Esophagus (tissue), 2 donors: ENCODE data around the gene CEP128. TPM values are rescaled to one million over a fixed set of nuclear protein-coding genes. Genes with fewer than 3 reads are reported as not detected.

Source experiments
- H3K27ac ChIP-seq, 2 donors: one replicate each; pipeline ENCODE4 v1.5.1; 2013; ENCODE audit warnings: low read depth in 2 of 2, mild to moderate bottlenecking in 2 of 2, inconsistent platforms in 1 of 2, low read length in 1 of 2, moderate library complexity in 1 of 2
- H3K27me3 ChIP-seq, 2 donors: one replicate each; pipeline ENCODE4 v1.6.1; 2013; ENCODE audit warnings: low read length in 2 of 2, control low read depth in 1 of 2, mild to moderate bottlenecking in 1 of 2; ENCODE audit not compliant: insufficient read depth in 2 of 2, control insufficient read depth in 1 of 2
- H3K36me3 ChIP-seq, 2 donors: one replicate each; pipeline ENCODE4 v1.6.1; 2013; ENCODE audit warnings: low read length in 1 of 2; ENCODE audit not compliant: control insufficient read depth in 2 of 2, insufficient read depth in 2 of 2
- H3K4me1 ChIP-seq, 2 donors: one replicate each; pipeline ENCODE4 v1.6.1; 2013; ENCODE audit warnings: low read length in 1 of 2; ENCODE audit not compliant: control insufficient read depth in 2 of 2, insufficient read depth in 2 of 2
- H3K4me3 ChIP-seq, 2 donors: one replicate each; pipeline ENCODE4 v1.5.1; 2013; ENCODE audit warnings: low read length in 2 of 2, mild to moderate bottlenecking in 2 of 2, low read depth in 1 of 2, moderate library complexity in 1 of 2
- H3K9me3 ChIP-seq, 2 donors: one replicate each; pipeline ENCODE4 v1.6.1; 2013; ENCODE audit warnings: mild to moderate bottlenecking in 2 of 2, low read depth in 1 of 2, low read length in 1 of 2, moderate library complexity in 1 of 2; ENCODE audit not compliant: control insufficient read depth in 2 of 2, insufficient read depth in 1 of 2
- WGBS, 2 donors: extraction: QIAGEN DNeasy Blood & Tissue Kit; methylation state at CpG; one replicate each; pipeline ENCODE4 v1.1.7; 2013; 5-methylcytosine and 5-hydroxymethylcytosine counted together
- polyA plus RNA-seq, 2 donors: library from polyadenylated mRNA; stranded (reverse); fragments of 200-250 nt; gene quantifications; one replicate each; pipeline ENCODE4 v1.2.3, GENCODE V29; 2013
- donor health status: healthy with polysubstance abuse.
- donor health status: Bipolar disorder and iron deficiency.

CEP128 gene
- polyA plus RNA-seq, 2 donors, result 1.3 to 1.7 TPM

DNA sequence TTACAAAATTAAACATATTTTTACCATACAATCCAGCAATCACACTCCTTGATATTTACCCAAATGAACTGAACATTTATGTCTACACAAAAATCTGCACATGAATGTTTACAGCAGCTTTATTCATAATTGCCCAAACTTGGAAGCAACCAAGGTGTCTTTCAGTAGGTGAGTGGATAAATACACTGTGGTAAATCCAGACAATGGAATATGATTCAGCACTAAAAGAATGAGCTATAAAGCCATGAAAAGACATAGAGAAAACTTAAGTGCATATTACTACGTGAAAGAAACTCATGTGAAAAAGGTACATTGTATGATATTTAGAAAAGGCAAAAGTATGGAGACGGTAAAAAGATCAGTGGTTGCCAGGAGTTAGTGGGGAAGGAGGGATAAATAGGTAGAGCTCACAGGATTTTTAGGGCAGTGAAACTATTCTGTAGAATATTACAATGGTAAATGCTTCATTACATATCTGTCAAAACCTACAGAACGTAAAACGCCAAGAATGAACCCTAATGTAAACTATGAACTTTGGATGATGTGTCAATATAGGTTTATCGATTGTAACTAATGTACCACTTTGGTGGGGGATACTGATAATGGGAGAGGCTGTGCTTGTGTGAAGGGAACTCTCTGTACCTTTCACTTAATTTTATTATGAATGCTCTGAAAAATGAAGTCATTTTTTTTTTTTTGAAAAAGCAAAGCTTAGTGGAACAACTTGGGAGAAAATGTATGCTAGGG is 295.7 kb downstream of the CEP128 start:
- H3K4me1 ChIP-seq, result no peaks in the 10 kb centered on the region
- no peaks in the 10 kb centered on the region for H3K36me3 ChIP-seq
- 90 to 91% methylated on average over 5 of the region's 5 CpGs for WGBS, 2 donors
- no peak overlapping the region for H3K27ac ChIP-seq
- H3K9me3 ChIP-seq, result no peaks in the 10 kb centered on the region
- H3K27me3 ChIP-seq, result no peaks in the 10 kb centered on the region
- H3K4me3 ChIP-seq, result no peak overlapping the region

DNA sequence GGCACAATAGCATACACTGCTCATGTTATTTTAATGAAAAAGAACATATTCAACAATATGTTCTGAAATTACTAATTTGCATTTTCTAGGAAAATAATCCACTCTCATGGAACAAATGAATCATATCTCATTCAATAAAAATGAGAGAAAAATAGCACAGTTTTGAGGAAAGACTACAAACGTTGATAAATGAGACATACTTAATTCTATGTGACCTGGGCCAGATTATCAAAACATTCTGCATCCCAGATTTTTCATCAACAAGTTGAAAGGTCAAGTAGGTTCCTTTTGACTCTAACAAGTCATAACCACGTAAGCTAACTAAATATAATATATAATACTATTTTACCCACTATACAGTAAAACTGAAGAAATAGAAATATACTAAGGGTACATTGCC is 296.7 kb downstream of the CEP128 start:
- Histone ChIP-seq H3K4me3 (no peak overlapping the region), H3K4me1 (no peaks in the 10 kb centered on the region), H3K27me3 (no peaks in the 10 kb centered on the region), H3K36me3 (no peaks in the 10 kb centered on the region), H3K9me3 (no peaks in the 10 kb centered on the region), H3K27ac (no peak overlapping the region)
- 67% methylated on average over 2 of the region's 2 CpGs for WGBS, 2 donors

DNA sequence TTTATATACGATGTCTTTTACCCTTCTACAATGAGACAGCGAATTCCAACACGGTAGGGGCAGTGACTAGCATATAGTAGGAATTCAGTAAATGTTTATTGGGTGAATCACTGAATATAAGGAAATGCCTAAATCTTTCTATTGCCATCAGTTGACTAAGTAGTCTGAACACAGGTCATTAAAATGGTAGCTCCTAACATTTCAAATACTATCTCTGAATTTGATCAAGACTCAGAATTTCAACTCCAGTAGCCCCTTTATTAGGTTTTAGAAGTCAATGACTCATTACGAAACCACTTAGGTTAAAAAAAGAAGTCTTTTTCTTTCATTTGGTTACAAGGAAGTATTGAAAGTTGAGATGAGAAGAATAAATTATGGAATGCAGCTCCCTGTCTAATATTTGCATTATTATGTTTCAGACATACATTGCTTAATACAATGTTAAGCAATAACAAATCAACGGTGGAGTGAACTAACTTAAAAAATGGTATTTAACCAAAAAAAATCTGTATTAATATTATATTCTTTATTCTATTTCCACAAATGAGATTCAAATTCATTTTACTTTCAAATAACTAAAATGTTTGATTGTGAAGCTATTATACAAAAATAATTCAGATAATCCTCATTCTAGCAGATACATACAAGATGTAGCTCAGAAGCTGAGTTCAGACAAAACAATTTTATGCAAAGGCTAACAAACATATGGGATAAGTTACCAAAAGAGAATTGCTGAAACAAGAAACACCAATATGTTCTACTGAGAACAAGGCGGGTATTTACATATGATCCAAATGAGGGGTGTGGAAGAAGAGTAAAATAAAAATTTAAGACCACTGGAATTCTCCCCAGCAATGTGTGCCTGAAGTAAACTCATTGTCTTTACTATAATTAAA is 302.7 kb downstream of the CEP128 start:
- Histone ChIP-seq H3K9me3 (no peaks in the 10 kb centered on the region), H3K27me3 (no peaks in the 10 kb centered on the region), H3K36me3 (no peaks in the 10 kb centered on the region), H3K27ac (no peak overlapping the region), H3K4me1 (no peaks in the 10 kb centered on the region), H3K4me3 (no peak overlapping the region)
- 92 to 94% methylated on average over 6 of the region's 6 CpGs for WGBS, 2 donors

DNA sequence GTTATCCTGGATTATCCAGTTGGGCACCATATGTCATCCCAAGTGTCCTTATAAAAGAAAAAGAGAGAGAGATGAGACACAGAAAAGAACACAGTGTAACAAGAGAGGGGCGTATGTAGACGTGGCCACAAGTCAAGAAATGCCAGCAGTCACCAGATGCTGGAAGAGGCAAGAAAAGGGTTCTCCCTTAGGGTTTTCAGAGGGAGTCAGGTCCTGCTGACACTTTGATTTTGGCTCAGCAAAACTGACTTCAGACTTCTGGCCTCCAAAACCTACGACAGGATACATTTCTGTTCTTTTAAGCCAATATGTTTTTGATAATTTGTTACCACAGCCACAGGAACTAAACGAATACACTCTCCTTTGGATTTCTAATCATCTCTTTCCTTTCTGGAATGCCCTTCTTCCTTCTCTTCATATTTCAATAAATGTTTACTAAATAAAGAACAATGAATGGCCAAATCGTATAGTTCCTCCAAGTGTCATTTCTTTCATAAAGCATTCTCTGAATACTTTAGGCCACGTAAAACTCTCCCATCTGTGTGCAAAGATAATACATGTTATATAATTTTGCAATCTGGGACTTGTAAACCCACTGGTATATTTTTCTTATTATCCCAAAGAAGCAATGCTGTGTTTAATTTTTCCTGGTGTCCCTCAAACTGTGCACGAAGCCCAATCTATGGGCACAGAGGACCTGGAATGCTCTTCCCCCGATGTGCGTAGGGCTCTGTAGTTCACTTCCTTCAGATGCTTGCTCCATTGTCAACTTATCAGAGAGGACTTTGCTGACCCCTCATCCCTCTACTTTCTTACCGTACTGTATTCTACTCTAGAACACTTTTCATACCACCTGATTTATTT is 303.6 kb downstream of the CEP128 start:
- H3K27me3 ChIP-seq, result no peaks in the 10 kb centered on the region
- no peak overlapping the region for H3K27ac ChIP-seq
- H3K9me3 ChIP-seq, result no peaks in the 10 kb centered on the region
- no peaks in the 10 kb centered on the region for H3K36me3 ChIP-seq
- no peak overlapping the region for H3K4me3 ChIP-seq
- no peaks in the 10 kb centered on the region for H3K4me1 ChIP-seq
- 82 to 91% methylated on average over 10 of the region's 10 CpGs for WGBS, 2 donors

DNA sequence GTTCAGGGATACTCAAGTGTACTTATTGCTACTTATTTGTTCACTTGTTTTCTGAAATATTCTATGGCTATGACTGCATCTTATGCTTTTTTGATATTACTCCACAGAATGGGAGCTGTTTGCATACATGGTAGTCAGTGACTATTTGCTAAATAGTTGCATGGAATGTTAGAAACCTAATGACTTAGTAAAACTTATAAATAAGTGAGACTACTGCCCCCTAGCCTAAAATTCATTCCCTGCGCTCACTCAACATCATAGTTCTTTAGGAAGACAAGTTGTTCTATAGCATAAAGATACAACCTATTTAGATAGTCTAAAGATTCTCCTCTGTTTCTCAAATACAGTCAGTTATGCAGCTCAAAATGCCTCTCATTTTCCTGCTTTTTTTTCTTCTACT is 305.5 kb downstream of the CEP128 start:
- H3K27me3 ChIP-seq, result no peaks in the 10 kb centered on the region
- WGBS, 2 donors, result 98 to 100% methylated on average over 1 of the region's 1 CpG

DNA sequence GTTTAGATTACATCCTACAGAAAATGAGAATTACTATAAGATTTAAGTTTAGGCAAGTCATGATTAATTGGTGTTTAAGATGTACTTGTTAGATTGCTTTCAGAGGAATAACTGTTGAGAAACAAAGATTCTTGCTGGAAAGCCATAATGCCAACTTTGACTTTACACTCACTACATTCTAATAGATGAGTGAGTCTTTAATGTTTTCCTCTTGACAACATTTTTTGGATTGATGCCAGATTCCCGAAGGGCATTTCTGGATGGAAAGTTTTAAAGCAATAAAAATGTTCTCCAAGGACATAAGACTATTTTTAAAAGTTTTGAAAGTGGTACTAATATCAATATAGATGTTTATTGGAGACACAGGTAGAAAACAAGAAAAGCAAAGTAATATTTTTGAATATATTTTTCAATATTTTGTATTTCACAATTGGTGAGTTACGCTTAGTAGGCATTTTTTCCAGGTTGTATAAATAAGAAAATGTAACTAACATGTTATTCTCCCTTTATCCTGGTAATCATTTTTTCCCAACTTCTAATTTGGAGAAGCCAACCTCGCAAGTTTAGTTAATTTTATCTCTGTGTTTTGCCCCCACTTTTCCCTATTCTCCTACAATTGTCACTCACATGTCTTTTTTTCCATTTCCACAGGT is 307.3 kb downstream of the CEP128 start:
- no peaks in the 10 kb centered on the region for H3K9me3 ChIP-seq
- H3K36me3 ChIP-seq, result no peaks in the 10 kb centered on the region
- no peaks in the 10 kb centered on the region for H3K27me3 ChIP-seq
- H3K4me1 ChIP-seq, result no peaks in the 10 kb centered on the region
- H3K27ac ChIP-seq, result no peak overlapping the region
- WGBS, 2 donors, result 67 to 72% methylated on average over 3 of the region's 3 CpGs
- H3K4me3 ChIP-seq, result no peak overlapping the region

More for the DNA sequence above, 305.5 kb downstream of the CEP128 start:
- H3K4me3 ChIP-seq, result no peak overlapping the region
- H3K4me1 ChIP-seq, result no peaks in the 10 kb centered on the region
- no peaks in the 10 kb centered on the region for H3K9me3 ChIP-seq
- H3K36me3 ChIP-seq, result no peaks in the 10 kb centered on the region
- no peak overlapping the region for H3K27ac ChIP-seq

DNA sequence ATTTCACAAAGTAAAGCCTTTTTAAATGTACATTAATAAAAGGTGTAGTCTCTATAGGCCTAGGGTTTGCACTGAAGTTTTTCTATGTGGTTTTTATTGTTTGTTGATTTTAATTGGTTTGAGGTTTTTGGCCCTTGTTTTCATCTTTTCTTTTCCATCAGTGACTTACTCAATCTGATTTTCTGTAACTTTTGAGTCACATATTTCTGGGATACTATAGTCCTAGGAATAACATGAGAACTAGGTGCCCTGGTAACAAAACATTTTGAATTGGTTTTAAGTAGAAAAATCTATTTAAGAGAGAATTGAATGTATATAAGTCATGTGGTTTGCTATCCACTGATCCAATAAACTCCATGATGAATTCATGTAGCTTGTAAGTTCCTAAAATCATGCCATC is 311.9 kb downstream of the CEP128 start:
- no peak overlapping the region for H3K4me3 ChIP-seq
- H3K9me3 ChIP-seq, result no peaks in the 10 kb centered on the region
- no peaks in the 10 kb centered on the region for H3K4me1 ChIP-seq
- no peak overlapping the region for H3K27ac ChIP-seq
- H3K27me3 ChIP-seq, result no peaks in the 10 kb centered on the region
- H3K36me3 ChIP-seq, result no peaks in the 10 kb centered on the region

DNA sequence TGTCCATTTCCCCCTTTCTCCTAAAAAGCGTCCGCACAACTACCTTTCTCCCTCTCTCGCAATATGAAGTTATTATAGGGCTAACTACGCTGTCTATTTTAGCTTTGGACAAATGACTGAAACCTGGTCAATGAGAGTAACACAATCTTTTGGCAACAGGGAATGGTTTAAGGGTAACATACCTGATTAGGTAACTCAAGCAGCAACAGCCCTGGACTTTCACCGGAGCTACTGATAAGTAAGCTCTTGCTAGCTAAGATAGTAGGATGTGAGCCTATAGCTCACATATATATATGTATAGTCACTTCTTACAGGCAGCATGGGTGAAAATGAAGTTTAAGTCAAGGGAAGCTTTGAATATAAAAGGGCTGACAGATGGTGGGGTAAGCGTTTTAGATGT is 313.0 kb downstream of the CEP128 start:
- no peaks in the 10 kb centered on the region for H3K4me1 ChIP-seq
- no peak overlapping the region for H3K27ac ChIP-seq
- no peaks in the 10 kb centered on the region for H3K36me3 ChIP-seq
- no peaks in the 10 kb centered on the region for H3K27me3 ChIP-seq
- H3K4me3 ChIP-seq, result no peak overlapping the region
- WGBS, 2 donors, result 84 to 97% methylated on average over 6 of the region's 6 CpGs
- no peaks in the 10 kb centered on the region for H3K9me3 ChIP-seq

DNA sequence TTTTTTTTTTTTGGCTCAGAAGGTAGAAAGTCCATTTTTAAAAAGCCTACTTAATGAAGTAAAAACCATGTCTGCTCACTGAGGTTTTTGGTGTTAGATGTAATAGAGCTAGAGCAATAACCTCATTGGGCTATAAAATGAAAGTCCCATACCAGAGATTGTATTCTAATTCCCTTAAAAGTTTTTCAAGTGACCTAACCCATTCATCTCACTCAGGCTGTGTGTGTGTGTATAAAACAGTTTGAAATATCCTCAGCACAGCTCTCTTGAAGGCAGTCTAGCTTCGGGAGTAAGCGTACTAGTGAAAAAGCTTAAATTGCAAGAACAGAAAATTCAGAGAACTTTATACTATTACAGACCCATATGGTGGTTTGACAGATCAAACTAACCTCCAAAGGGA is 313.8 kb downstream of the CEP128 start:
- Histone ChIP-seq H3K4me1 (no peaks in the 10 kb centered on the region), H3K36me3 (no peaks in the 10 kb centered on the region), H3K9me3 (no peaks in the 10 kb centered on the region), H3K27me3 (no peaks in the 10 kb centered on the region), H3K27ac (no peak overlapping the region), H3K4me3 (no peak overlapping the region)
- 77 to 80% methylated on average over 2 of the region's 2 CpGs for WGBS, 2 donors
